GM12878 (cell line): Measurements from ENCODE around the gene KCNA3. TPM values are rescaled to one million over a fixed set of nuclear protein-coding genes. Genes with fewer than 3 reads are reported as not detected.

Experiments
- ATAC-seq: fragments of 200-7000 bp; cut with Tn5 transposase; 3 replicates; pipeline ENCODE4 v1.9.1; 2020; ENCODE audit warnings: mild to moderate bottlenecking, moderate library complexity
- BruUV-seq: library from RNA; stranded (reverse); fragments of 400-500 nt; replicated peaks from 2 replicates; lab custom pipeline; 2021; lab: Mats Ljungman, UMichigan
- CTCF ChIA-PET: fragments of 300-600 bp; sonication (Branson Sonifier 250); formaldehyde crosslinking; extraction: SDS; loops from one replicate; lab custom pipeline; 2021; ENCODE audit warnings: inconsistent platforms; lab: Yijun Ruan, JAX
- POLR2A ChIA-PET: fragments of 350-600 bp; formaldehyde crosslinking; extraction: SDS; loops from one replicate; lab custom pipeline; 2021; ENCODE audit warnings: inconsistent platforms; lab: Charles Lee
- RAD21 ChIA-PET: fragments of 300-600 bp; sonication (Branson Sonifier 250); formaldehyde crosslinking; loops from one replicate; lab custom pipeline; 2023; ENCODE audit warnings: antibody characterized with exemption; ENCODE audit not compliant: unreplicated experiment; lab: Charles Lee
- SMC1A ChIA-PET: fragments of 300-600 bp; sonication (Branson Sonifier 250); formaldehyde crosslinking; loops from one replicate; lab custom pipeline; 2023; ENCODE audit not compliant: unreplicated experiment, uncharacterized antibody; lab: Charles Lee
- DNase-seq: peaks from one replicate; pipeline ENCODE4 v3.0.0-alpha.2; 2011; ENCODE audit warnings: low read depth, low spot score
- FAIRE-seq: peaks from 3 replicates; lab custom pipeline; 2011; peaks lifted over from hg19 to GRCh38; lab: Jason Lieb, UNC
- H2AFZ ChIP-seq: 2 replicates; pipeline ENCODE4 v1.6.0; 2011; ENCODE audit warnings: low read depth, low read length, control low read depth; ENCODE audit not compliant: control insufficient read depth
- H3K27ac ChIP-seq: 2 replicates; pipeline ENCODE4 v1.5.1; 2011; ENCODE audit warnings: control low read depth; ENCODE audit not compliant: control insufficient read depth, insufficient read depth
- H3K27me3 ChIP-seq, 2 experiments: replicated peaks in 1 of 2; 2 replicates each; pipeline versions ENCODE4 v1.6.0 to v1.6.1; 2011; ENCODE audit warnings: low read length in 1 of 2; ENCODE audit not compliant: control insufficient read depth in 2 of 2, insufficient read depth in 2 of 2
- H3K36me3 ChIP-seq, 2 experiments: 2 replicates each; pipeline ENCODE4 v1.5.1; 2011; ENCODE audit warnings: low read length in 1 of 2; ENCODE audit not compliant: control insufficient read depth in 2 of 2, insufficient read depth in 2 of 2
- H3K4me1 ChIP-seq: 2 replicates; pipeline ENCODE4 v1.6.1; 2011; ENCODE audit warnings: mild to moderate bottlenecking, low read length, moderate library complexity, mixed read lengths; ENCODE audit not compliant: control insufficient read depth, insufficient read depth
- H3K4me2 ChIP-seq: 2 replicates; pipeline ENCODE4 v1.6.0; 2011; ENCODE audit warnings: control low read depth; ENCODE audit not compliant: control insufficient read depth, insufficient read depth
- H3K4me3 ChIP-seq: fragments of 200-600 bp; sonication (generic); 2 replicates; pipeline ENCODE4 v1.5.1; 2016
- H3K79me2 ChIP-seq: 2 replicates; pipeline ENCODE4 v1.6.0; 2011; ENCODE audit warnings: low read length; ENCODE audit not compliant: control insufficient read depth, insufficient read depth
- H3K9ac ChIP-seq: 2 replicates; pipeline ENCODE4 v1.8.0; 2011; ENCODE audit warnings: low read length, control low read depth, mixed read lengths; ENCODE audit not compliant: control insufficient read depth, insufficient read depth
- H3K9me3 ChIP-seq: replicated peaks from 3 replicates; pipeline ENCODE4 v1.5.1; 2011; ENCODE audit warnings: mild to moderate bottlenecking, low read length; ENCODE audit not compliant: control insufficient read depth, insufficient read depth
- H4K20me1 ChIP-seq: 2 replicates; pipeline ENCODE4 v1.6.0; 2011; ENCODE audit not compliant: control insufficient read depth, insufficient read depth
- E4F1 ChIP-seq: fragments of 450-650 bp; IDR thresholded peaks from 2 replicates; pipeline ENCODE4 v1.6.1; 2018; ENCODE audit warnings: borderline replicate concordance, mild to moderate bottlenecking; ENCODE audit not compliant: partially characterized antibody
- SP1 ChIP-seq: IDR thresholded peaks from one replicate; pipeline ENCODE4 v1.6.1; 2011; ENCODE audit warnings: low read depth, low read length
- SUZ12 ChIP-seq: fragments of 200-600 bp; sonication (generic); IDR thresholded peaks from one replicate; pipeline ENCODE4 v1.6.1; 2018; ENCODE audit warnings: antibody characterized with exemption, mild to moderate bottlenecking; ENCODE audit not compliant: unreplicated experiment
- ZNF274 ChIP-seq: IDR thresholded peaks from one replicate; pipeline ENCODE4 v1.8.0; 2011; ENCODE audit not compliant: insufficient read length, insufficient read depth
- WGBS: methylation state at CpG from one replicate; pipeline ENCODE4 v1.1.6; 2016; ENCODE audit warnings: low lambda C conversion rate; ENCODE audit not compliant: insufficient replicate concordance, insufficient coverage; ENCODE audit errors: missing lambda C conversion rate; 5-methylcytosine and 5-hydroxymethylcytosine counted together
- in situ Hi-C: fragments of 300-500 bp; cut with MboI; formaldehyde crosslinking; loops from 9 replicates; pipeline ENCODE4 v1.14.3; 2018; ENCODE audit warnings: mixed read lengths
- intact Hi-C: fragments of 100-400 bp; cut with micrococcal nuclease; formaldehyde crosslinking; loops from one replicate; pipeline ENCODE4 v1.14.2; 2022; ENCODE audit not compliant: unreplicated experiment
- polyA plus RNA-seq, 11 experiments: library from polyadenylated mRNA; depleted of rRNA in 4 of 11; unstranded in 6 of 11; stranded (reverse) in 5 of 11; fragments of >200 nt; fragmentation: Nextera tagmentation in 4 of 11; fragmentation: Illumina TruSeq in 1 of 11; extraction: Ambion mirVana in 4 of 11; extraction: Trizol in 1 of 11; gene quantifications; 1 replicate in 1 of 11; 2 replicates in 10 of 11; pipeline versions ENCODE4 v1.2.1 to v1.2.3, GENCODE V29; 2011 to 2016; ENCODE audit warnings: inconsistent platforms in 2 of 11, missing spikeins in 2 of 11, low read depth in 1 of 11
- total RNA-seq, 4 experiments: library from RNA; depleted of rRNA in 3 of 4; stranded (reverse); fragments of >200 nt in 3 of 4; fragmentation: Illumina TruSeq in 1 of 4; extraction: Trizol in 1 of 4; gene quantifications; 2 replicates each; pipeline versions ENCODE4 v1.2.1 to v1.2.3, GENCODE V29; 2013 to 2021

KCNA3 gene
- total and polyA plus RNA-seq, 10 of the 15 experiments (the other 5 are each of a cell fraction or from before 2014, with no cell fraction given), result 0.10 to 3.3 (median 1.7) TPM

DNA sequence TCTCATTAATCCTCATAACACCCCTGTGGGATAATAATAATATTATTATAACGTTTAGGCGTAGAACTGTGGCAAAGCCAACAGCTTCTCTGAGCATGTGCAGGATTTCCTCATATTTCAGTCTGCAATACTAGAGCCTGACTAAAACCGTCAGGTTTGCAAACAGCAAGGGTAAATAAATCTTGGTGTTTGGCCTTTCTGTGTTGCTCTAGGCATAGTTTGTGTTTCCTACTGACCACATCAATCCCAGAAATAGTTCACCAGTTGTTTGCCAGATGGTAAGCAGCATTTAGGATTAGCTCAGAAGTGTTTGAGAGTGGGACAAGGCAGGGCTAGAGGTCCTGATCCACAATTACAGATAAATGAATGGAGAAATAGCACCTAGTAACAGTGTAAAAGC, 2.8 kb upstream of the KCNA3 start (continued):
- TF ChIP-seq SUZ12, result no peak
- TF ChIP-seq SP1, result no peak
- TF ChIP-seq E4F1, result no peak

GRCh38 chr1:110676970-110677369, 2.2 kb upstream of the KCNA3 start:
- no peak overlapping the region for H3K27ac ChIP-seq
- no peaks in the 10 kb centered on the region for H4K20me1 ChIP-seq
- 63% methylated on average over 4 of the region's 4 CpGs for WGBS
- RAD21 ChIA-PET, result interaction anchor here (1.1 kb wide), 1 partner anchor 10 kb away, joined by 3 read pairs; no protein-coding TSS in a partner anchor
- no peak for TF ChIP-seq ZNF274
- TF ChIP-seq, all 136 proteins: peak for 0
- Histone ChIP-seq H3K4me3 (no peak overlapping the region), H3K9ac (no peak overlapping the region), H3K36me3 (no peaks in the 10 kb centered on the region), H3K4me2 (no peak overlapping the region), H3K79me2 (peaks cover 6% of the 10 kb centered on the region), H3K27me3 (peaks cover 0 to 4% of the 10 kb centered on the region in 2 experiments; a peak in 2 of 4 replicates), H3K9me3 (no peaks in the 10 kb centered on the region; the same call in 2 of the 3 replicates), H2AFZ (no peak overlapping the region), H3K4me1 (peaks cover 21% of the 10 kb centered on the region)
- in situ Hi-C loops, result no loop called here
- FAIRE-seq, result no peak
- ATAC-seq, result no peak
- ChIA-PET SMC1A (interaction anchor here (0.9 to 1.9 kb wide), 8 partner anchors 9 to 40 kb away, joined by 3 to 6 read pairs (median 3); no protein-coding TSS in a partner anchor), POLR2A (interaction anchor here (0.6 kb wide), 1 partner anchor 21 kb away, joined by 3 read pairs; no protein-coding TSS in a partner anchor), CTCF (interaction anchor here (0.8 to 1.9 kb wide), 5 partner anchors 24 to 693 kb away, joined by 3 to 11 read pairs (median 4); partner anchors contain the start of gene AHCYL1)
- intact Hi-C loops, result no loop called here
- BruUV-seq, result no TSS peak
- no peak for DNase-seq
